HCT116 (cell line): ENCODE data around the gene MTF2. TPM values are rescaled to one million over a fixed set of nuclear protein-coding genes. Genes with fewer than 3 reads are reported as not detected.
A peak's percentile ranks its signal among the peaks of the same experiment; 100 is the strongest.

Experiments
- ATAC-seq: fragments of 200-7000 bp; cut with Tn5 transposase; 2 replicates; pipeline ENCODE4 v1.9.1; 2020; ENCODE audit warnings: mild to moderate bottlenecking, moderate library complexity
- BruUV-seq: library from RNA; stranded (reverse); fragments of 400-500 nt; replicated peaks from 2 replicates; lab custom pipeline; 2021; lab: Mats Ljungman, UMichigan
- CTCF ChIA-PET: fragments of 300-600 bp; sonication (Branson Sonifier 250); formaldehyde crosslinking; loops from one replicate; lab custom pipeline; 2021; ENCODE audit warnings: antibody characterized with exemption; lab: Charles Lee
- POLR2A ChIA-PET: fragments of 300-600, 350-600 bp; sonication (Branson Sonifier 250); formaldehyde crosslinking; loops from one replicate; lab custom pipeline; 2021; ENCODE audit warnings: antibody characterized with exemption; lab: Charles Lee
- RAD21 ChIA-PET, 2 experiments: fragments of 300-600 bp; sonication (Branson Sonifier 250); formaldehyde crosslinking; loops; one replicate each; lab custom pipeline; 2023; ENCODE audit warnings: low total read pairs in 2 of 2; ENCODE audit not compliant: uncharacterized antibody in 2 of 2, unreplicated experiment in 2 of 2, low non-redundant PET in 1 of 2; lab: Charles Lee
- DNase-seq: peaks from one replicate; pipeline ENCODE4 v3.0.0-alpha.2; 2010; ENCODE audit warnings: low read depth, low spot score
- H2AFZ ChIP-seq: fragments of 200-600 bp; shearing (Covaris generic), sonication (generic); 2 replicates; pipeline ENCODE4 v1.6.1; 2017; ENCODE audit warnings: low read depth, mixed run types, mixed read lengths, antibody characterized with exemption, low read length; ENCODE audit not compliant: poor library complexity, severe bottlenecking
- H3K27ac ChIP-seq: 2 replicates; pipeline ENCODE4 v1.5.1; 2012; ENCODE audit warnings: low read depth, low read length
- H3K27me3 ChIP-seq: fragments of 200-600 bp; sonication (generic); 2 replicates; pipeline ENCODE4 v1.6.1; 2016; ENCODE audit warnings: mixed run types, low read length, mixed read lengths; ENCODE audit not compliant: insufficient read depth
- H3K36me3 ChIP-seq, 2 experiments: fragments of 200-500 bp in 1 of 2; fragments of 200-600 bp in 1 of 2; sonication (Bioruptor generic) in 1 of 2; sonication (generic) in 1 of 2; 2 replicates each; pipeline versions ENCODE4 v1.5.1 to v1.6.1; 2014 to 2016; ENCODE audit warnings: low read length in 2 of 2, inconsistent platforms in 1 of 2, mixed read lengths in 1 of 2, mixed run types in 1 of 2; ENCODE audit not compliant: insufficient read depth in 2 of 2, control insufficient read depth in 1 of 2
- H3K4me1 ChIP-seq, 2 experiments: fragments of 200-600 bp in 1 of 2; sonication (generic) in 1 of 2; 2 replicates each; pipeline versions ENCODE4 v1.5.1 to v1.6.1; 2012 to 2017; ENCODE audit warnings: low read length in 2 of 2, inconsistent platforms in 1 of 2, mild to moderate bottlenecking in 1 of 2, mixed read lengths in 1 of 2, mixed run types in 1 of 2, moderate library complexity in 1 of 2; ENCODE audit not compliant: insufficient read depth in 2 of 2, control insufficient read depth in 1 of 2
- H3K4me2 ChIP-seq: fragments of 200-600 bp; sonication (generic); 2 replicates; pipeline ENCODE4 v1.6.1; 2017; ENCODE audit warnings: mixed run types, low read length, mixed read lengths
- H3K4me3 ChIP-seq, 2 experiments: fragments of 200-600 bp in 1 of 2; sonication (generic) in 1 of 2; replicated peaks in 1 of 2; 2 replicates each; pipeline ENCODE4 v1.5.1; 2011 to 2016; ENCODE audit warnings: low read length in 2 of 2, control low read depth in 1 of 2, low read depth in 1 of 2, mild to moderate bottlenecking in 1 of 2, mixed read lengths in 1 of 2, mixed run types in 1 of 2
- H3K79me2 ChIP-seq: fragments of 200-600 bp; sonication (generic); 2 replicates; pipeline ENCODE4 v1.6.1; 2017; ENCODE audit warnings: mild to moderate bottlenecking, mixed run types, low read length, moderate library complexity, mixed read lengths; ENCODE audit not compliant: insufficient read depth
- H3K9ac ChIP-seq: fragments of 200-600 bp; sonication (generic); 2 replicates; pipeline ENCODE4 v1.6.1; 2016; ENCODE audit warnings: low read length, mixed read lengths
- H3K9me2 ChIP-seq: fragments of 200-600 bp; sonication (generic), shearing (Covaris generic); 2 replicates; pipeline ENCODE4 v1.6.1; 2017; ENCODE audit warnings: mixed run types, mild to moderate bottlenecking, moderate library complexity; ENCODE audit not compliant: insufficient read depth
- H3K9me3 ChIP-seq, 2 experiments: fragments of 200-500 bp in 1 of 2; fragments of 200-600 bp in 1 of 2; sonication (Bioruptor generic) in 1 of 2; sonication (generic) in 1 of 2; 2 replicates each; pipeline ENCODE4 v1.6.1; 2014 to 2017; ENCODE audit warnings: low read length in 2 of 2, mixed read lengths in 2 of 2, inconsistent platforms in 1 of 2, low read depth in 1 of 2, mild to moderate bottlenecking in 1 of 2, mixed run types in 1 of 2, moderate library complexity in 1 of 2; ENCODE audit not compliant: control insufficient read depth in 1 of 2, insufficient read depth in 1 of 2
- H4K20me1 ChIP-seq: fragments of 200-600 bp; sonication (generic), shearing (Covaris generic); 2 replicates; pipeline ENCODE4 v1.6.1; 2017; ENCODE audit warnings: mixed run types, mild to moderate bottlenecking, moderate library complexity; ENCODE audit not compliant: insufficient read depth
- CBX3 ChIP-seq: IDR thresholded peaks from 2 replicates; pipeline ENCODE4 v1.6.1; 2012; ENCODE audit warnings: low read depth
- EGR1 ChIP-seq: IDR thresholded peaks from 2 replicates; pipeline ENCODE4 v1.6.1; 2012; ENCODE audit warnings: low read depth
- ELF1 ChIP-seq: IDR thresholded peaks from 2 replicates; pipeline ENCODE4 v1.6.1; 2012; ENCODE audit warnings: low read depth, borderline replicate concordance
- EZH2 ChIP-seq: fragments of 200-600 bp; sonication (generic); IDR thresholded peaks from 2 replicates; pipeline ENCODE4 v1.6.1; 2017; ENCODE audit warnings: antibody characterized with exemption, mixed run types
- EZH2phosphoT487 ChIP-seq: fragments of 200-600 bp; IDR thresholded peaks from 2 replicates; pipeline ENCODE4 v1.6.1; 2018; ENCODE audit warnings: antibody characterized with exemption, borderline replicate concordance
- JUND ChIP-seq: IDR thresholded peaks from 2 replicates; pipeline ENCODE4 v1.6.1; 2012
- POLR2AphosphoS5 ChIP-seq: IDR thresholded peaks from 2 replicates; pipeline ENCODE4 v1.6.1; 2011; ENCODE audit warnings: mild to moderate bottlenecking, low read depth, low read length, moderate library complexity
- RAD21 ChIP-seq: IDR thresholded peaks from 2 replicates; pipeline ENCODE4 v1.6.1; 2012; ENCODE audit warnings: low read depth, mild to moderate bottlenecking
- SIN3A ChIP-seq: IDR thresholded peaks from 2 replicates; pipeline ENCODE4 v1.6.1; 2012; ENCODE audit warnings: low read depth
- SP1 ChIP-seq: IDR thresholded peaks from 2 replicates; pipeline ENCODE4 v1.6.1; 2012; ENCODE audit warnings: low read depth
- SRF ChIP-seq: IDR thresholded peaks from 2 replicates; pipeline ENCODE4 v1.6.1; 2012; ENCODE audit warnings: low read depth
- ZFX ChIP-seq: fragments of 450-650 bp; IDR thresholded peaks from 2 replicates; pipeline ENCODE4 v1.6.1; 2017
- ZNF274 ChIP-seq: fragments of 200-500 bp; sonication (Bioruptor generic); IDR thresholded peaks from 2 replicates; pipeline ENCODE4 v1.6.1; 2014; ENCODE audit warnings: mild to moderate bottlenecking, low read depth, low read length, inconsistent platforms
- intact Hi-C: fragments of 100-400 bp; cut with micrococcal nuclease; formaldehyde crosslinking; loops from 2 replicates; pipeline ENCODE4 v1.10.0; 2022
- total RNA-seq: library from RNA; stranded (reverse); gene quantifications from one replicate; pipeline ENCODE4 v1.2.1, GENCODE V29; 2021; ENCODE audit not compliant: unreplicated experiment
- TF ChIP-seq, protein P1 (sequence below): IDR thresholded peaks from 2 replicates; pipeline ENCODE4 v1.6.1; 2011; ENCODE audit warnings: mild to moderate bottlenecking, low read length, moderate library complexity; ENCODE audit not compliant: insufficient replicate concordance; ENCODE audit errors: extremely low read depth
- TF ChIP-seq, protein P2 (sequence below): IDR thresholded peaks from 2 replicates; pipeline ENCODE4 v1.6.1; 2012
- TF ChIP-seq, protein P3 (sequence below), 3 experiments: fragments of 200-600 bp in 1 of 3; sonication (generic) in 1 of 3; IDR thresholded peaks in 2 of 3; conservative IDR thresholded peaks in 1 of 3; 2 replicates each; pipeline ENCODE4 v1.5.1; 2012 to 2017; ENCODE audit warnings: low read depth in 2 of 3, low read length in 2 of 3, antibody characterized with exemption in 1 of 3, borderline replicate concordance in 1 of 3, control low read depth in 1 of 3, mild to moderate bottlenecking in 1 of 3, mixed read lengths in 1 of 3, mixed run types in 1 of 3, moderate library complexity in 1 of 3; ENCODE audit not compliant: insufficient read depth in 1 of 3
- TF ChIP-seq, protein P4 (sequence below): IDR thresholded peaks from 2 replicates; pipeline ENCODE4 v1.6.1; 2012; ENCODE audit warnings: low read depth

MTF2 gene
- total RNA-seq, 1 experiment from 2014 or later, result 45.5 TPM

DNA sequence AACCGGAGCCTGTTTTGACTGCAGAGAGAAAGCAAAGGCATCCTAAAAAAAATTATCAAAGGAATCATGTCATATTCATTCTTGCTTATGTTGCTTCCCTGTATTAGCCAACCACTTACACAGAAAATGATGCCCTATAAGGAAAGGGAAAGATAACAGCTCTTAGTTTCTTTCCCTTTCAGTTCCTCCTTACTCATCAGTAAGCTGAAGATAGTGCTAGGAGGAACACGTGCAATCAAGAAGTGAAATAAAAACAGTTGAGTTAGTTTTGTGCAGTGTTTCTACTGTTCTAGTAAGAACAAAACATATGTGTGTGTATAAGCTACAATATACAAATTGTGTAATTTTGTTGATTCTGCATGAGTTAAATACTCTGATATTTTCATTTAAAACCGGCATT, 45.3 kb upstream of the MTF2 start:
- Histone ChIP-seq H3K4me2 (no peak overlapping the region), H3K27ac (no peak overlapping the region), H3K4me1 (no peaks in the 10 kb centered on the region), H4K20me1 (no peaks in the 10 kb centered on the region), H3K9me3 (no peaks in the 10 kb centered on the region), H3K9ac (no peak overlapping the region), H3K79me2 (no peaks in the 10 kb centered on the region), H2AFZ (peak overlapping the region; percentile 57), H3K4me3 (no peak overlapping the region), H3K36me3 (no peaks in the 10 kb centered on the region), H3K9me2 (no peaks in the 10 kb centered on the region), H3K27me3 (no peaks in the 10 kb centered on the region)
- DNase-seq (no peak), ATAC-seq (no peak)
- intact Hi-C loops, result no loop called here
- ChIA-PET POLR2A (no interaction called here), CTCF (interaction anchor here (1.0 kb wide), 1 partner anchor 28 kb away, joined by 4 read pairs; no protein-coding TSS in a partner anchor), RAD21 (no interaction called here)
- no peak for TF ChIP-seq SIN3A
- no peak for TF ChIP-seq RAD21
- no peak for TF ChIP-seq POLR2AphosphoS5
- no peak for TF ChIP-seq JUND
- no peak for TF ChIP-seq EZH2
- TF ChIP-seq ELF1, result no peak
- no peak for TF ChIP-seq ZNF274
- no peak for TF ChIP-seq SRF
- TF ChIP-seq, protein P1, sequence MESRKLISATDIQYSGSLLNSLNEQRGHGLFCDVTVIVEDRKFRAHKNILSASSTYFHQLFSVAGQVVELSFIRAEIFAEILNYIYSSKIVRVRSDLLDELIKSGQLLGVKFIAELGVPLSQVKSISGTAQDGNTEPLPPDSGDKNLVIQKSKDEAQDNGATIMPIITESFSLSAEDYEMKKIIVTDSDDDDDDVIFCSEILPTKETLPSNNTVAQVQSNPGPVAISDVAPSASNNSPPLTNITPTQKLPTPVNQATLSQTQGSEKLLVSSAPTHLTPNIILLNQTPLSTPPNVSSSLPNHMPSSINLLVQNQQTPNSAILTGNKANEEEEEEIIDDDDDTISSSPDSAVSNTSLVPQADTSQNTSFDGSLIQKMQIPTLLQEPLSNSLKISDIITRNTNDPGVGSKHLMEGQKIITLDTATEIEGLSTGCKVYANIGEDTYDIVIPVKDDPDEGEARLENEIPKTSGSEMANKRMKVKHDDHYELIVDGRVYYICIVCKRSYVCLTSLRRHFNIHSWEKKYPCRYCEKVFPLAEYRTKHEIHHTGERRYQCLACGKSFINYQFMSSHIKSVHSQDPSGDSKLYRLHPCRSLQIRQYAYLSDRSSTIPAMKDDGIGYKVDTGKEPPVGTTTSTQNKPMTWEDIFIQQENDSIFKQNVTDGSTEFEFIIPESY, result no peak
- TF ChIP-seq, protein P2, sequence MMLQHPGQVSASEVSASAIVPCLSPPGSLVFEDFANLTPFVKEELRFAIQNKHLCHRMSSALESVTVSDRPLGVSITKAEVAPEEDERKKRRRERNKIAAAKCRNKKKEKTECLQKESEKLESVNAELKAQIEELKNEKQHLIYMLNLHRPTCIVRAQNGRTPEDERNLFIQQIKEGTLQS, result no peak
- TF ChIP-seq, protein P3, sequence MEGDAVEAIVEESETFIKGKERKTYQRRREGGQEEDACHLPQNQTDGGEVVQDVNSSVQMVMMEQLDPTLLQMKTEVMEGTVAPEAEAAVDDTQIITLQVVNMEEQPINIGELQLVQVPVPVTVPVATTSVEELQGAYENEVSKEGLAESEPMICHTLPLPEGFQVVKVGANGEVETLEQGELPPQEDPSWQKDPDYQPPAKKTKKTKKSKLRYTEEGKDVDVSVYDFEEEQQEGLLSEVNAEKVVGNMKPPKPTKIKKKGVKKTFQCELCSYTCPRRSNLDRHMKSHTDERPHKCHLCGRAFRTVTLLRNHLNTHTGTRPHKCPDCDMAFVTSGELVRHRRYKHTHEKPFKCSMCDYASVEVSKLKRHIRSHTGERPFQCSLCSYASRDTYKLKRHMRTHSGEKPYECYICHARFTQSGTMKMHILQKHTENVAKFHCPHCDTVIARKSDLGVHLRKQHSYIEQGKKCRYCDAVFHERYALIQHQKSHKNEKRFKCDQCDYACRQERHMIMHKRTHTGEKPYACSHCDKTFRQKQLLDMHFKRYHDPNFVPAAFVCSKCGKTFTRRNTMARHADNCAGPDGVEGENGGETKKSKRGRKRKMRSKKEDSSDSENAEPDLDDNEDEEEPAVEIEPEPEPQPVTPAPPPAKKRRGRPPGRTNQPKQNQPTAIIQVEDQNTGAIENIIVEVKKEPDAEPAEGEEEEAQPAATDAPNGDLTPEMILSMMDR (IDR thresholded peaks at IDR 0.05 in 2 of 3, conservative IDR thresholded peaks at IDR 0.05 in 1 of 3; ENCODE audit: borderline replicate concordance in 1 of 3, insufficient read depth in 1 of 3, low read depth in 2 of 3, low read length in 2 of 3), result no peak
- TF ChIP-seq, protein P4, sequence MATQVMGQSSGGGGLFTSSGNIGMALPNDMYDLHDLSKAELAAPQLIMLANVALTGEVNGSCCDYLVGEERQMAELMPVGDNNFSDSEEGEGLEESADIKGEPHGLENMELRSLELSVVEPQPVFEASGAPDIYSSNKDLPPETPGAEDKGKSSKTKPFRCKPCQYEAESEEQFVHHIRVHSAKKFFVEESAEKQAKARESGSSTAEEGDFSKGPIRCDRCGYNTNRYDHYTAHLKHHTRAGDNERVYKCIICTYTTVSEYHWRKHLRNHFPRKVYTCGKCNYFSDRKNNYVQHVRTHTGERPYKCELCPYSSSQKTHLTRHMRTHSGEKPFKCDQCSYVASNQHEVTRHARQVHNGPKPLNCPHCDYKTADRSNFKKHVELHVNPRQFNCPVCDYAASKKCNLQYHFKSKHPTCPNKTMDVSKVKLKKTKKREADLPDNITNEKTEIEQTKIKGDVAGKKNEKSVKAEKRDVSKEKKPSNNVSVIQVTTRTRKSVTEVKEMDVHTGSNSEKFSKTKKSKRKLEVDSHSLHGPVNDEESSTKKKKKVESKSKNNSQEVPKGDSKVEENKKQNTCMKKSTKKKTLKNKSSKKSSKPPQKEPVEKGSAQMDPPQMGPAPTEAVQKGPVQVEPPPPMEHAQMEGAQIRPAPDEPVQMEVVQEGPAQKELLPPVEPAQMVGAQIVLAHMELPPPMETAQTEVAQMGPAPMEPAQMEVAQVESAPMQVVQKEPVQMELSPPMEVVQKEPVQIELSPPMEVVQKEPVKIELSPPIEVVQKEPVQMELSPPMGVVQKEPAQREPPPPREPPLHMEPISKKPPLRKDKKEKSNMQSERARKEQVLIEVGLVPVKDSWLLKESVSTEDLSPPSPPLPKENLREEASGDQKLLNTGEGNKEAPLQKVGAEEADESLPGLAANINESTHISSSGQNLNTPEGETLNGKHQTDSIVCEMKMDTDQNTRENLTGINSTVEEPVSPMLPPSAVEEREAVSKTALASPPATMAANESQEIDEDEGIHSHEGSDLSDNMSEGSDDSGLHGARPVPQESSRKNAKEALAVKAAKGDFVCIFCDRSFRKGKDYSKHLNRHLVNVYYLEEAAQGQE, result no peak
- no peak for TF ChIP-seq EZH2phosphoT487
- no peak for TF ChIP-seq CBX3
- no peak for TF ChIP-seq ZFX
- no peak for TF ChIP-seq EGR1
- TF ChIP-seq SP1, result no peak
- BruUV-seq, result no TSS peak
